Ishikawa (cell line): Measurements from ENCODE around the gene P2RY1.

Experiments
- CEBPB ChIP-seq: IDR thresholded peaks from 2 replicates; pipeline ENCODE4 v1.6.1; 2012
- CREB1 ChIP-seq: IDR thresholded peaks from 2 replicates; pipeline ENCODE4 v1.6.1; 2012; ENCODE audit warnings: low read depth
- EGR1 ChIP-seq: IDR thresholded peaks from 2 replicates; pipeline ENCODE4 v1.6.1; 2012
- EP300 ChIP-seq: IDR thresholded peaks from 2 replicates; pipeline ENCODE4 v1.6.1; 2012; ENCODE audit warnings: borderline replicate concordance
- FOXM1 ChIP-seq: IDR thresholded peaks from 2 replicates; pipeline ENCODE4 v1.6.1; 2012; ENCODE audit warnings: low read depth, borderline replicate concordance
- MAX ChIP-seq: IDR thresholded peaks from 2 replicates; pipeline ENCODE4 v1.6.1; 2012
- NFIC ChIP-seq: IDR thresholded peaks from 2 replicates; pipeline ENCODE4 v1.6.1; 2012
- RAD21 ChIP-seq: IDR thresholded peaks from 2 replicates; pipeline ENCODE4 v1.6.1; 2012; ENCODE audit warnings: low read depth
- TAF1 ChIP-seq: IDR thresholded peaks from 2 replicates; pipeline ENCODE4 v1.6.1; 2012; ENCODE audit warnings: low read depth, mild to moderate bottlenecking
- TCF12 ChIP-seq: IDR thresholded peaks from 2 replicates; pipeline ENCODE4 v1.6.1; 2012; ENCODE audit warnings: low read depth
- TEAD4 ChIP-seq: IDR thresholded peaks from 2 replicates; pipeline ENCODE4 v1.6.1; 2012
- YY1 ChIP-seq: IDR thresholded peaks from 2 replicates; pipeline ENCODE4 v1.6.1; 2012; ENCODE audit warnings: low read depth
- ZBTB7A ChIP-seq: IDR thresholded peaks from 2 replicates; pipeline ENCODE4 v1.6.1; 2012; ENCODE audit warnings: low read depth
- TF ChIP-seq, protein P1 (sequence below): IDR thresholded peaks from 2 replicates; pipeline ENCODE4 v1.6.1; 2012; ENCODE audit warnings: low read depth, mild to moderate bottlenecking
- TF ChIP-seq, protein P2 (sequence below): IDR thresholded peaks from 2 replicates; pipeline ENCODE4 v1.6.1; 2012

Gene P2RY1

DNA sequence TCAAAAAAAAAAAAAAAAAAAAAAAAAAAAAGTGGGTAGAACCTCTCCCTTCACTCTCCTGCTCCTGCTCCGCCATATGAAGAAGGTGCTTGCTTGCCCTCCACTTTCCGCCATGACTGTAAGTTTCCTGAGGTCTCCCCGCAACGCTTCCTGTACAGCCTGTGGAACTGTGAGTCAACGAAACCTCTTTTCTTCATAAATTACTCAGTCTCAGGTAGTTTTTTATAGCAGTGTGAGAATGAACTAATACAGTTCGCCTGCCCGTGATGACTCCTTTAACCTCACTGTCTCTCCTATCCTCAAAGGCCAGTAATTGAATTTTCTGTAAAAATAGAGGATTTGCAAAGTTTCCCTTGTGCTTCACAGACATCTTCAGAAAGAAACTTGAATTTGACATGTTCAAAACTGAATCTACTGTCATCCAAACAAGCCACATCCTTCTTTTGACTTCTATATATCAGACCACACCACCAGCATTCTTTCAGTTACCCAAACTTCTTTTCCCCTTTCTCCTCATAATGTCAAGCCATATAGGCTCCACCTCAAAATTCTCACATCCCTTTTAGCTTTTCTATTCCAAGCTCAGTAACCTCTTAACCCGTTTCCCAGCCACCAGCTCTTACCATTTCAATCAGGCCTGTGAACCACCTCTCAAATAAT lies 44.3 kb downstream of the P2RY1 start:
- TF ChIP-seq MAX (no peak), TAF1 (no peak), EP300 (no peak), ZBTB7A (no peak), NFIC (no peak), FOXM1 (no peak), EGR1 (no peak), RAD21 (no peak), TEAD4 (no peak), YY1 (no peak), CEBPB (no peak), CREB1 (no peak), TCF12 (no peak)
- TF ChIP-seq, protein P1, sequence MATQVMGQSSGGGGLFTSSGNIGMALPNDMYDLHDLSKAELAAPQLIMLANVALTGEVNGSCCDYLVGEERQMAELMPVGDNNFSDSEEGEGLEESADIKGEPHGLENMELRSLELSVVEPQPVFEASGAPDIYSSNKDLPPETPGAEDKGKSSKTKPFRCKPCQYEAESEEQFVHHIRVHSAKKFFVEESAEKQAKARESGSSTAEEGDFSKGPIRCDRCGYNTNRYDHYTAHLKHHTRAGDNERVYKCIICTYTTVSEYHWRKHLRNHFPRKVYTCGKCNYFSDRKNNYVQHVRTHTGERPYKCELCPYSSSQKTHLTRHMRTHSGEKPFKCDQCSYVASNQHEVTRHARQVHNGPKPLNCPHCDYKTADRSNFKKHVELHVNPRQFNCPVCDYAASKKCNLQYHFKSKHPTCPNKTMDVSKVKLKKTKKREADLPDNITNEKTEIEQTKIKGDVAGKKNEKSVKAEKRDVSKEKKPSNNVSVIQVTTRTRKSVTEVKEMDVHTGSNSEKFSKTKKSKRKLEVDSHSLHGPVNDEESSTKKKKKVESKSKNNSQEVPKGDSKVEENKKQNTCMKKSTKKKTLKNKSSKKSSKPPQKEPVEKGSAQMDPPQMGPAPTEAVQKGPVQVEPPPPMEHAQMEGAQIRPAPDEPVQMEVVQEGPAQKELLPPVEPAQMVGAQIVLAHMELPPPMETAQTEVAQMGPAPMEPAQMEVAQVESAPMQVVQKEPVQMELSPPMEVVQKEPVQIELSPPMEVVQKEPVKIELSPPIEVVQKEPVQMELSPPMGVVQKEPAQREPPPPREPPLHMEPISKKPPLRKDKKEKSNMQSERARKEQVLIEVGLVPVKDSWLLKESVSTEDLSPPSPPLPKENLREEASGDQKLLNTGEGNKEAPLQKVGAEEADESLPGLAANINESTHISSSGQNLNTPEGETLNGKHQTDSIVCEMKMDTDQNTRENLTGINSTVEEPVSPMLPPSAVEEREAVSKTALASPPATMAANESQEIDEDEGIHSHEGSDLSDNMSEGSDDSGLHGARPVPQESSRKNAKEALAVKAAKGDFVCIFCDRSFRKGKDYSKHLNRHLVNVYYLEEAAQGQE: no peak

- TF ChIP-seq TEAD4: no peak
- no peak for TF ChIP-seq FOXM1
- TF ChIP-seq NFIC: no peak
- TF ChIP-seq MAX: no peak
- TF ChIP-seq RAD21: no peak
- no peak for TF ChIP-seq ZBTB7A
- no peak for TF ChIP-seq CEBPB
- TF ChIP-seq YY1: no peak
- TF ChIP-seq, protein P2, sequence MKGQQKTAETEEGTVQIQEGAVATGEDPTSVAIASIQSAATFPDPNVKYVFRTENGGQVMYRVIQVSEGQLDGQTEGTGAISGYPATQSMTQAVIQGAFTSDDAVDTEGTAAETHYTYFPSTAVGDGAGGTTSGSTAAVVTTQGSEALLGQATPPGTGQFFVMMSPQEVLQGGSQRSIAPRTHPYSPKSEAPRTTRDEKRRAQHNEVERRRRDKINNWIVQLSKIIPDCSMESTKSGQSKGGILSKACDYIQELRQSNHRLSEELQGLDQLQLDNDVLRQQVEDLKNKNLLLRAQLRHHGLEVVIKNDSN: no peak
- TF ChIP-seq, protein P1: no peak
- TF ChIP-seq TCF12: no peak
- TF ChIP-seq CREB1: no peak
- TF ChIP-seq EP300: no peak
- no peak for TF ChIP-seq EGR1
- TF ChIP-seq TAF1: no peak
Measured at GRCh38 chr3:152879790-152880174, 44.9 kb downstream of the P2RY1 start.

DNA sequence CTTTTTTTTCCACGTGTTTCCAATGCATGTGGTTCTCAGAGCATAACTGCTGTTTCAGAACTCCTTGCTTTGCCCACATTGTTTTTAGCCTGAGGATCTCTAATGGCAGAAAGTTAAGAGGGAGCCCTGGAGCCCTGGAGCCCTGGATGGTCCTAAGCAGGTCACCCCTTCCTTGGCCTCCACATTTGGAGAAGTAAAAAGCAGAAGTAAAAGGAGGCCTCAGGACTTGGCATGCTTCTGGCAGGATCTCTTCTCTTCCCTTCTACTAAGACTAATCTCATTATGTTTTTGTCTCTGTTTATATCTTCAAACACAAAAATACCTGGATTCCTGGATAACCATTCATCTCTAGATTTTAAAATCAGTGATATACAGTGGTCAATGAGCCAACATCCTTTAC lies 50.1 kb downstream of the P2RY1 start:
- no peak for TF ChIP-seq MAX
- TF ChIP-seq TAF1: no peak
- TF ChIP-seq, protein P1: no peak
- no peak for TF ChIP-seq FOXM1
- no peak for TF ChIP-seq ZBTB7A
- TF ChIP-seq EGR1: no peak
- TF ChIP-seq EP300: no peak
- no peak for TF ChIP-seq TCF12
- TF ChIP-seq CREB1: no peak
- TF ChIP-seq, protein P2: no peak
- no peak for TF ChIP-seq TEAD4
- no peak for TF ChIP-seq CEBPB
- TF ChIP-seq NFIC: no peak
- TF ChIP-seq YY1: no peak
- TF ChIP-seq RAD21: no peak
